K562 (cell line): Measurements from ENCODE around the gene ATP2A2. TPM values are rescaled to one million over a fixed set of nuclear protein-coding genes. Genes with fewer than 3 reads are reported as not detected.

ENCODE experiments used
- ATAC-seq: fragments of 200-7000 bp; cut with Tn5 transposase; 3 replicates; pipeline ENCODE4 v1.9.1; 2020; ENCODE audit warnings: moderate library complexity
- BruUV-seq: library from RNA; stranded (reverse); fragments of 400-500 nt; replicated peaks from 2 replicates; lab custom pipeline; 2021; lab: Mats Ljungman, UMichigan
- CTCF ChIA-PET: fragments of 300-600 bp; formaldehyde crosslinking; extraction: SDS; loops from one replicate; lab custom pipeline; 2021; ENCODE audit warnings: low intra/inter-chr PET ratio; lab: Yijun Ruan, JAX
- POLR2A ChIA-PET: fragments of 300-600, 350-650 bp; sonication (Branson Sonifier 250); formaldehyde crosslinking; extraction: SDS; loops from one replicate; lab custom pipeline; 2021; ENCODE audit warnings: antibody characterized with exemption, inconsistent platforms; lab: Yijun Ruan, JAX
- DNase-seq, 4 experiments: peaks; one replicate each; pipeline versions ENCODE4 v3.0.0 to v3.0.0-alpha.2; 2011 to 2018; ENCODE audit warnings: low spot score in 3 of 4, mixed read lengths in 3 of 4; ENCODE audit errors: extremely low read depth in 1 of 4
- FAIRE-seq: peaks from 2 replicates; lab custom pipeline; 2011; peaks lifted over from hg19 to GRCh38; lab: Jason Lieb, UNC
- H2AFZ ChIP-seq: 2 replicates; pipeline ENCODE4 v1.6.0; 2011; ENCODE audit warnings: low read depth, low read length, control low read depth, inconsistent platforms
- H3K27ac ChIP-seq: fragments of 200-600 bp; 3 replicates; pipeline ENCODE4 v1.8.0; 2011; ENCODE audit warnings: low read depth, mild to moderate bottlenecking, control low read depth, inconsistent platforms, low read length, moderate library complexity, mixed read lengths; ENCODE audit errors: extremely low read depth
- H3K27me3 ChIP-seq, 2 experiments: fragments of 300-600 bp in 1 of 2; 2 replicates in 1 of 2; 3 replicates in 1 of 2; pipeline versions ENCODE4 v1.6.0 to v1.8.0; 2011; ENCODE audit warnings: inconsistent platforms in 2 of 2, low read length in 2 of 2, mild to moderate bottlenecking in 1 of 2, mixed read lengths in 1 of 2, moderate library complexity in 1 of 2; ENCODE audit not compliant: control insufficient read depth in 2 of 2, insufficient read depth in 2 of 2
- H3K36me3 ChIP-seq: fragments of 300-600 bp; 3 replicates; pipeline ENCODE4 v1.8.0; 2011; ENCODE audit warnings: mild to moderate bottlenecking, low read length, inconsistent platforms; ENCODE audit not compliant: control insufficient read depth, insufficient read depth
- H3K4me1 ChIP-seq, 2 experiments: fragments of 200-600 bp in 1 of 2; replicated peaks in 1 of 2; 2 replicates in 1 of 2; 3 replicates in 1 of 2; pipeline versions ENCODE4 v1.5.1 to v1.8.0; 2011; ENCODE audit warnings: inconsistent platforms in 2 of 2, low read length in 2 of 2, mild to moderate bottlenecking in 1 of 2, mixed read lengths in 1 of 2, moderate library complexity in 1 of 2; ENCODE audit not compliant: control insufficient read depth in 2 of 2, insufficient read depth in 2 of 2
- H3K4me2 ChIP-seq: 2 replicates; pipeline ENCODE4 v1.6.1; 2011; ENCODE audit warnings: low read length, control low read depth, inconsistent platforms, mixed read lengths; ENCODE audit not compliant: insufficient read depth
- H3K4me3 ChIP-seq: fragments of 200-600 bp; sonication (generic), shearing (Covaris generic); 2 replicates; pipeline ENCODE4 v1.5.1; 2016; ENCODE audit warnings: control low read depth, inconsistent platforms
- H3K79me2 ChIP-seq: fragments of 200-600 bp; 3 replicates; pipeline ENCODE4 v1.8.0; 2011; ENCODE audit warnings: low read length, inconsistent platforms; ENCODE audit not compliant: control insufficient read depth, insufficient read depth
- H3K9ac ChIP-seq, 2 experiments: 2 replicates each; pipeline versions ENCODE4 v1.6.0 to v1.6.1; 2011; ENCODE audit warnings: low read depth in 2 of 2, low read length in 2 of 2, control low read depth in 1 of 2, inconsistent platforms in 1 of 2, mild to moderate bottlenecking in 1 of 2, mixed read lengths in 1 of 2; ENCODE audit not compliant: insufficient read depth in 1 of 2
- H3K9me1 ChIP-seq: one replicate; pipeline ENCODE4 v1.6.0; 2011; ENCODE audit warnings: inconsistent platforms, mild to moderate bottlenecking, low read length, moderate library complexity; ENCODE audit not compliant: control insufficient read depth, insufficient read depth
- H3K9me3 ChIP-seq: replicated peaks from 2 replicates; pipeline ENCODE4 v1.5.1; 2011; ENCODE audit warnings: low read depth, low read length, inconsistent platforms; ENCODE audit not compliant: control insufficient read depth, insufficient read depth
- H4K20me1 ChIP-seq: replicated peaks from 2 replicates; pipeline ENCODE4 v1.6.1; 2011; ENCODE audit warnings: low read length, inconsistent platforms, mixed read lengths; ENCODE audit not compliant: control insufficient read depth, insufficient read depth
- BACH1 ChIP-seq: fragments of 200-800 bp; sonication (Bioruptor generic); IDR thresholded peaks from 2 replicates; pipeline ENCODE4 v1.6.1; 2016; ENCODE audit warnings: missing genetic modification characterization, missing compliant biosample characterization
- CBFA2T3 ChIP-seq: fragments of 450-650 bp; IDR thresholded peaks from 2 replicates; pipeline ENCODE4 v1.6.1; 2017
- CREB1 ChIP-seq, 2 experiments: sonication (generic) in 1 of 2; formaldehyde crosslinking in 1 of 2; IDR thresholded peaks; 2 replicates each; pipeline versions ENCODE4 v1.6.1 to v1.8.0; 2012 to 2022; ENCODE audit warnings: inconsistent platforms in 1 of 2, mild to moderate bottlenecking in 1 of 2, missing genetic modification reagents in 1 of 2, moderate library complexity in 1 of 2
- DPF2 ChIP-seq: fragments of 450-650 bp; IDR thresholded peaks from 2 replicates; pipeline ENCODE4 v1.6.1; 2016
- HDAC1 ChIP-seq, 2 experiments: fragments of 450-650 bp; IDR thresholded peaks; 2 replicates each; pipeline ENCODE4 v1.6.1; 2016 to 2017; ENCODE audit warnings: inconsistent platforms in 1 of 2, mild to moderate bottlenecking in 1 of 2, moderate library complexity in 1 of 2
- KDM1A ChIP-seq, 2 experiments: fragments of 450-650 bp; IDR thresholded peaks; 2 replicates each; pipeline ENCODE4 v1.6.1; 2016; ENCODE audit warnings: mild to moderate bottlenecking in 2 of 2
- LEF1 ChIP-seq: fragments of 450-650 bp; IDR thresholded peaks from 2 replicates; pipeline ENCODE4 v1.6.1; 2016; ENCODE audit warnings: mild to moderate bottlenecking
- MAFG ChIP-seq: fragments of 450-650 bp; conservative IDR thresholded peaks from 2 replicates; pipeline ENCODE4 v1.6.1; 2016; ENCODE audit warnings: missing genetic modification characterization, missing compliant biosample characterization
- MEIS2 ChIP-seq: fragments of 450-650 bp; IDR thresholded peaks from 2 replicates; pipeline ENCODE4 v1.6.1; 2014; ENCODE audit warnings: mild to moderate bottlenecking; ENCODE audit not compliant: partially characterized antibody
- MXD1 ChIP-seq: fragments of 250-450 bp; sonication (Bioruptor Pico); IDR thresholded peaks from 2 replicates; pipeline ENCODE4 v1.8.0; 2021; ENCODE audit warnings: borderline replicate concordance, mild to moderate bottlenecking, moderate library complexity; ENCODE audit not compliant: poor library complexity, severe bottlenecking
- NEUROD1 ChIP-seq: fragments of 150-350 bp; IDR thresholded peaks from 2 replicates; pipeline ENCODE4 v1.6.1; 2014; ENCODE audit warnings: borderline replicate concordance, low read length, low read depth; ENCODE audit not compliant: partially characterized antibody
- NR2C2 ChIP-seq, 2 experiments: fragments of 200-800 bp in 1 of 2; sonication (Bioruptor generic) in 1 of 2; sonication (generic) in 1 of 2; formaldehyde crosslinking in 1 of 2; IDR thresholded peaks; 2 replicates each; pipeline versions ENCODE4 v1.6.1 to v1.8.0; 2016 to 2022; ENCODE audit warnings: mild to moderate bottlenecking in 1 of 2, missing compliant biosample characterization in 1 of 2, missing genetic modification characterization in 1 of 2, missing genetic modification reagents in 1 of 2
- POLR2H ChIP-seq: IDR thresholded peaks from 2 replicates; pipeline ENCODE4 v1.6.1; 2016; ENCODE audit warnings: missing genetic modification characterization, low read depth, mild to moderate bottlenecking, control low read depth, missing compliant biosample characterization, moderate library complexity
- SIN3A ChIP-seq, 2 experiments: fragments of 150-350 bp in 1 of 2; IDR thresholded peaks; 2 replicates each; pipeline ENCODE4 v1.6.1; 2011 to 2016; ENCODE audit warnings: borderline replicate concordance in 2 of 2, low read depth in 2 of 2, low read length in 2 of 2, mild to moderate bottlenecking in 2 of 2, moderate library complexity in 2 of 2; ENCODE audit not compliant: control insufficient read depth in 1 of 2
- SMARCA4 ChIP-seq: fragments of 450-650 bp; IDR thresholded peaks from 2 replicates; pipeline ENCODE4 v1.6.1; 2016
- TBL1XR1 ChIP-seq, 2 experiments: IDR thresholded peaks; 2 replicates each; pipeline ENCODE4 v1.6.1; 2012; ENCODE audit warnings: improper control_type of control experiment in 2 of 2, low read length in 2 of 2, mild to moderate bottlenecking in 1 of 2
- TCF3 ChIP-seq: sonication (generic); formaldehyde crosslinking; IDR thresholded peaks from 2 replicates; pipeline ENCODE4 v1.4.0; 2020; ENCODE audit warnings: mild to moderate bottlenecking, missing genetic modification reagents
- TEAD4 ChIP-seq, 2 experiments: sonication (generic) in 1 of 2; formaldehyde crosslinking in 1 of 2; IDR thresholded peaks; 2 replicates each; pipeline versions ENCODE4 v1.6.1 to v1.8.0; 2012 to 2022; ENCODE audit warnings: borderline replicate concordance in 1 of 2, inconsistent platforms in 1 of 2, low read length in 1 of 2, mild to moderate bottlenecking in 1 of 2, missing genetic modification reagents in 1 of 2
- WGBS: fragments of 100-300 bp; shearing (Covaris generic); methylation state at CpG from one replicate; pipeline ENCODE4 v1.1.6; 2016; ENCODE audit warnings: low coverage, mixed read lengths; ENCODE audit not compliant: insufficient coverage; ENCODE audit errors: missing lambda C conversion rate; 5-methylcytosine and 5-hydroxymethylcytosine counted together
- in situ Hi-C: fragments of 300-500 bp; cut with MboI; formaldehyde crosslinking; loops from 4 replicates; pipeline ENCODE4 v1.15.0; 2018; ENCODE audit warnings: inconsistent platforms, mixed read lengths
- intact Hi-C: fragments of 100-400 bp; cut with micrococcal nuclease; formaldehyde crosslinking; loops from 2 replicates; pipeline ENCODE4 v1.14.2; 2022
- polyA plus RNA-seq, 8 experiments: library from polyadenylated mRNA; depleted of rRNA in 4 of 8; stranded (reverse) in 5 of 8; unstranded in 3 of 8; fragments of >200 nt; fragmentation: Nextera tagmentation in 2 of 8; fragmentation: Illumina TruSeq in 1 of 8; extraction: Ambion mirVana in 2 of 8; extraction: Trizol in 1 of 8; gene quantifications; 2 replicates each; pipeline versions ENCODE4 v1.2.1 to v1.2.3, GENCODE V29; 2011 to 2014; ENCODE audit warnings: inconsistent platforms in 1 of 8, missing spikeins in 1 of 8
- total RNA-seq, 7 experiments: library from RNA; depleted of rRNA in 6 of 7; stranded (reverse); fragments of >200 nt in 6 of 7; fragmentation: Illumina TruSeq in 2 of 7; extraction: Trizol in 2 of 7; gene quantifications; 2 replicates each; pipeline versions ENCODE4 v1.2.1 to v1.2.3, GENCODE V29; 2011 to 2021; ENCODE audit warnings: low replicate concordance in 1 of 7
- TF ChIP-seq, protein P1 (sequence below), 2 experiments: fragments of 450-650 bp; conservative IDR thresholded peaks; 2 replicates each; pipeline ENCODE4 v1.6.1; 2017; ENCODE audit warnings: mild to moderate bottlenecking in 2 of 2, moderate library complexity in 2 of 2

The ATP2A2 gene
- total and polyA plus RNA-seq, 9 of the 15 experiments (the other 6 are each of a cell fraction or from before 2014, with no cell fraction given), result 5.2 to 205 (median 51.6) TPM

GRCh38 chr12:110282300-110282860 is 1.3 kb downstream of the ATP2A2 start:
- ChIA-PET POLR2A (interaction anchor here (0.8 to 1.9 kb wide), 6 partner anchors 10 to 168 kb away, joined by 3 to 13 read pairs (median 6); partner anchors contain the start of genes ARPC3 and IFT81), CTCF (no interaction called here)
- peak overlapping the region; percentile 98 for H3K4me2 ChIP-seq
- peak overlapping the region; percentile 88 to 95 for H3K9ac ChIP-seq
- peak; percentile 85 for FAIRE-seq
- no peaks in the 10 kb centered on the region for H3K9me1 ChIP-seq
- BruUV-seq, result no TSS peak
- H3K79me2 ChIP-seq, result peaks cover 62% of the 10 kb centered on the region
- 1% methylated on average over 8 of the region's 8 CpGs for WGBS
- H3K27ac ChIP-seq, result peak overlapping the region; percentile 96
- in situ Hi-C loops (no loop called here), intact Hi-C loops (loop anchor here (5.0 kb wide), 1 partner anchor 55 kb away; no protein-coding TSS in a partner anchor)
- H3K4me3 ChIP-seq, result peak overlapping the region; percentile 87
- peaks cover 23% of the 10 kb centered on the region for H4K20me1 ChIP-seq
- peak; percentile 67 for ATAC-seq
- no peaks in the 10 kb centered on the region for H3K27me3 ChIP-seq
- H3K9me3 ChIP-seq, result no peaks in the 10 kb centered on the region
- peaks cover 51% of the 10 kb centered on the region for H3K36me3 ChIP-seq
- no peak for DNase-seq
- peak overlapping the region; percentile 52; the same call in 1 of the 2 replicates for H2AFZ ChIP-seq
- peaks cover 19 to 23% of the 10 kb centered on the region in 2 experiments; a peak in 4 of 5 replicates for H3K4me1 ChIP-seq
- TF ChIP-seq SMARCA4, result 0 out of 2 replicates have a peak, but pooled peaks have one; percentile 18
- TF ChIP-seq TCF3 (CRISPR knock-in tag), result peak; percentile 48; the same call in 1 of the 2 replicates
- peak; percentile 18 for TF ChIP-seq MEIS2
- peak; percentile 4 for TF ChIP-seq NEUROD1
- 0 out of 2 replicates have a peak, but pooled peaks have one; percentile 54 for TF ChIP-seq LEF1
- TF ChIP-seq NR2C2 (CRISPR knock-in tag; IDR thresholded peaks at IDR 0.05), result no peak
- 0 out of 2 replicates have a peak, but pooled peaks have one; percentile 19 for TF ChIP-seq NR2C2 (tag; IDR thresholded peaks at IDR 0.05)
- TF ChIP-seq HDAC1 (IDR thresholded peaks at IDR 0.05), result peak in 1 of 2 experiments; percentile 55; a peak in 1 of 4 replicates
- 0 out of 4 replicates have a peak, but pooled peaks of 1 of the 2 experiments have one; percentile 36 for TF ChIP-seq TBL1XR1 (IDR thresholded peaks at IDR 0.05; ENCODE audit: low read length in 2 of 2)
- 0 out of 2 replicates have a peak, but pooled peaks have one; percentile 5 for TF ChIP-seq BACH1
- TF ChIP-seq, protein P1, sequence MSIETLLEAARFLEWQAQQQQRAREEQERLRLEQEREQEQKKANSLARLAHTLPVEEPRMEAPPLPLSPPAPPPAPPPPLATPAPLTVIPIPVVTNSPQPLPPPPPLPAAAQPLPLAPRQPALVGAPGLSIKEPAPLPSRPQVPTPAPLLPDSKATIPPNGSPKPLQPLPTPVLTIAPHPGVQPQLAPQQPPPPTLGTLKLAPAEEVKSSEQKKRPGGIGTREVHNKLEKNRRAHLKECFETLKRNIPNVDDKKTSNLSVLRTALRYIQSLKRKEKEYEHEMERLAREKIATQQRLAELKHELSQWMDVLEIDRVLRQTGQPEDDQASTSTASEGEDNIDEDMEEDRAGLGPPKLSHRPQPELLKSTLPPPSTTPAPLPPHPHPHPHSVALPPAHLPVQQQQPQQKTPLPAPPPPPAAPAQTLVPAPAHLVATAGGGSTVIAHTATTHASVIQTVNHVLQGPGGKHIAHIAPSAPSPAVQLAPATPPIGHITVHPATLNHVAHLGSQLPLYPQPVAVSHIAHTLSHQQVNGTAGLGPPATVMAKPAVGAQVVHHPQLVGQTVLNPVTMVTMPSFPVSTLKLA (conservative IDR thresholded peaks at IDR 0.05), result peak; percentile 34 to 50; a peak in 2 of 4 replicates
- peak; percentile 18 to 51; a peak in 1 of 4 replicates for TF ChIP-seq SIN3A (IDR thresholded peaks at IDR 0.05; ENCODE audit: borderline replicate concordance in 2 of 2, control insufficient read depth in 1 of 2, low read depth in 2 of 2, low read length in 2 of 2)
- TF ChIP-seq MXD1 (CRISPR knock-in tag), result no peak
- no peak for TF ChIP-seq CREB1 (IDR thresholded peaks at IDR 0.05)
- no peak for TF ChIP-seq CREB1 (CRISPR knock-in tag; IDR thresholded peaks at IDR 0.05)
- TF ChIP-seq DPF2, result peak; percentile 41; the same call in 1 of the 2 replicates
- TF ChIP-seq CBFA2T3, result peak; percentile 60; the same call in 1 of the 2 replicates
- peak; percentile 39; the same call in 1 of the 2 replicates for TF ChIP-seq POLR2H (tag)
- peak; percentile 43 for TF ChIP-seq TEAD4 (IDR thresholded peaks at IDR 0.05; ENCODE audit: low read length)
- TF ChIP-seq TEAD4 (CRISPR knock-in tag; IDR thresholded peaks at IDR 0.05; ENCODE audit: borderline replicate concordance), result no peak
- 0 out of 4 replicates have a peak, but pooled peaks have one; percentile 10 to 18 for TF ChIP-seq KDM1A (IDR thresholded peaks at IDR 0.05)
- peak; percentile 54 for TF ChIP-seq MAFG (tag)
